Tibial artery (tissue), 4 donors: Measurements from ENCODE around the gene DLX4.

Experiments used
- DNase-seq, 2 donors: peaks; one replicate each; pipeline ENCODE4 v3.0.0-alpha.2; 2019
- H3K27ac ChIP-seq, 2 donors: fragments of 200-600 bp; sonication (generic) in 1 of 2; 1 replicate in 1 of 2; 2 replicates in 1 of 2; pipeline ENCODE4 v1.5.1; 2018 to 2019; ENCODE audit warnings: mild to moderate bottlenecking in 1 of 2
- H3K27me3 ChIP-seq, 2 donors: fragments of 200-600 bp; sonication (generic) in 1 of 2; one replicate each; pipeline versions ENCODE4 v1.5.1 to v1.6.0; 2016 to 2019
- H3K36me3 ChIP-seq, 3 donors: fragments of 200-600 bp; sonication (generic) in 2 of 3; one replicate each; pipeline ENCODE4 v1.5.1; 2016 to 2019; ENCODE audit warnings: mild to moderate bottlenecking in 2 of 3
- H3K4me1 ChIP-seq, 4 donors: fragments of 200-600 bp; sonication (generic) in 2 of 4; 1 replicate in 3 of 4; 2 replicates in 1 of 4; pipeline ENCODE4 v1.5.1; 2016 to 2019
- H3K4me3 ChIP-seq, 2 donors: fragments of 200-600 bp; sonication (generic) in 1 of 2; 1 replicate in 1 of 2; 2 replicates in 1 of 2; pipeline ENCODE4 v1.5.1; 2018 to 2019; ENCODE audit warnings: mild to moderate bottlenecking in 2 of 2
- H3K9me3 ChIP-seq, 3 donors: fragments of 200-600 bp; sonication (generic) in 1 of 3; one replicate each; pipeline ENCODE4 v1.5.1; 2016 to 2019
- intact Hi-C: fragments of 100-400 bp; cut with DNase I; formaldehyde crosslinking; loops from one replicate; pipeline ENCODE4 v1.15.0; 2023; ENCODE audit warnings: low total_unique reads
- TF ChIP-seq, protein P1 (sequence below), 2 experiments: fragments of 200-600 bp in 1 of 2; fragments of 450-650 bp in 1 of 2; IDR thresholded peaks; one replicate each; pipeline ENCODE4 v1.5.1; 2017 to 2019; ENCODE audit warnings: antibody characterized with exemption in 2 of 2, mild to moderate bottlenecking in 1 of 2, moderate library complexity in 1 of 2

The DLX4 gene

DNA sequence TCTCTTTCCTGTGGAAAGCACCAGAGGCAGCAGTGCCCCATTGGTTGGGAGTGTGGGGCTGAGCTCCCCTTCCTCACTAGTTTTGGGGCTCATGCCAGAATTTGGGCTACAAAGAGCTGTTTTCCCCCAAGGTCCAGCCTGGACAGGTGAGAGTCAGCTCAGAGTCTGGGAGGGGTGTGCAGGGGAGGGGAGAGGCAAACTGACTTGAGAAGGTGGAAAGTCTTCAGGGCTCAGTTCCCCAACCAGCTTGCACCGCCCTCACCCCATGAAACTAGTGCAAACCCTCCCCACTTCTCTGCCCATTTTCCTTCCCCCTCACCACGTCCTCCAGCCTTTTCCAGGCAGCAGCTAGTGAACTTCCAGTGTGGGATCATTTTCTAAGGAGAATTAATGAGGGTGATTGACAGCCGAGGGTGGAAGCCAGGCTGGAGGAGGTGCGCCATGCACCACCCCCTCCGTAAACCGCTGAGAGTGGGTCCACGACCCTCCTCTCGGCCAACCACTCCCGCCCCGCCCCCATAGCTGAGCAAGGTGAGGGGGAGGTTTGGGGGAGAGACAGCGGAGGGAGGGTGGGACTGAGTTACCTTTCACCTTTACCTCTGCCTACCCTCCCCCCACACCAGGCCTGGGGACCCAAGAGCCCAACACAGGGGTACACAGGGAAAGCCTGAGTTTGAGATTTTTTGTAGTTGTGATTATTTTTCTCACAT, 6.2 kb upstream of the DLX4 start:
- H3K27ac ChIP-seq = no peak overlapping the region
- no peak for DNase-seq
- H3K27me3 ChIP-seq = peaks cover 10 to 66% of the 10 kb centered on the region in 2 donors
- no peaks in the 10 kb centered on the region for H3K36me3 ChIP-seq
- TF ChIP-seq, protein P1, sequence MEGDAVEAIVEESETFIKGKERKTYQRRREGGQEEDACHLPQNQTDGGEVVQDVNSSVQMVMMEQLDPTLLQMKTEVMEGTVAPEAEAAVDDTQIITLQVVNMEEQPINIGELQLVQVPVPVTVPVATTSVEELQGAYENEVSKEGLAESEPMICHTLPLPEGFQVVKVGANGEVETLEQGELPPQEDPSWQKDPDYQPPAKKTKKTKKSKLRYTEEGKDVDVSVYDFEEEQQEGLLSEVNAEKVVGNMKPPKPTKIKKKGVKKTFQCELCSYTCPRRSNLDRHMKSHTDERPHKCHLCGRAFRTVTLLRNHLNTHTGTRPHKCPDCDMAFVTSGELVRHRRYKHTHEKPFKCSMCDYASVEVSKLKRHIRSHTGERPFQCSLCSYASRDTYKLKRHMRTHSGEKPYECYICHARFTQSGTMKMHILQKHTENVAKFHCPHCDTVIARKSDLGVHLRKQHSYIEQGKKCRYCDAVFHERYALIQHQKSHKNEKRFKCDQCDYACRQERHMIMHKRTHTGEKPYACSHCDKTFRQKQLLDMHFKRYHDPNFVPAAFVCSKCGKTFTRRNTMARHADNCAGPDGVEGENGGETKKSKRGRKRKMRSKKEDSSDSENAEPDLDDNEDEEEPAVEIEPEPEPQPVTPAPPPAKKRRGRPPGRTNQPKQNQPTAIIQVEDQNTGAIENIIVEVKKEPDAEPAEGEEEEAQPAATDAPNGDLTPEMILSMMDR (IDR thresholded peaks at IDR 0.05) = no peak
- H3K9me3 ChIP-seq = no peaks in the 10 kb centered on the region
- intact Hi-C loops = no loop called here
- H3K4me3 ChIP-seq = no peak overlapping the region
- peaks cover 0 to 22% (median 13%) of the 10 kb centered on the region in 4 donors for H3K4me1 ChIP-seq

GRCh38 chr17:49963309-49963625, 5.7 kb upstream of the DLX4 start:
- Histone ChIP-seq H3K27me3 (peaks cover 14 to 71% of the 10 kb centered on the region in 2 donors), H3K27ac (no peak overlapping the region), H3K36me3 (no peaks in the 10 kb centered on the region), H3K4me1 (peaks cover 0 to 23% (median 14%) of the 10 kb centered on the region in 4 donors), H3K4me3 (no peak overlapping the region), H3K9me3 (no peaks in the 10 kb centered on the region)
- intact Hi-C loops = no loop called here
- TF ChIP-seq, protein P1 (IDR thresholded peaks at IDR 0.05) = no peak
- no peak for DNase-seq

GRCh38 chr17:49963626-49964302, 5.2 kb upstream of the DLX4 start:
- intact Hi-C loops = no loop called here
- no peak for DNase-seq

GRCh38 chr17:49964303-49964768, 4.7 kb upstream of the DLX4 start:
- peaks cover 14 to 82% of the 10 kb centered on the region in 2 donors for H3K27me3 ChIP-seq
- H3K4me1 ChIP-seq = peaks cover 0 to 34% (median 22%) of the 10 kb centered on the region in 4 donors
- no peak for DNase-seq
- no peak overlapping the region for H3K27ac ChIP-seq
- intact Hi-C loops = no loop called here
- H3K4me3 ChIP-seq = no peak overlapping the region
- TF ChIP-seq, protein P1 (IDR thresholded peaks at IDR 0.05) = no peak
- H3K36me3 ChIP-seq = no peaks in the 10 kb centered on the region
- H3K9me3 ChIP-seq = no peaks in the 10 kb centered on the region

More at GRCh38 chr17:49963626-49964302, 5.2 kb upstream of the DLX4 start:
- TF ChIP-seq, protein P1 (IDR thresholded peaks at IDR 0.05) = no peak
- H3K4me1 ChIP-seq = peaks cover 0 to 28% (median 18%) of the 10 kb centered on the region in 4 donors
- no peak overlapping the region for H3K4me3 ChIP-seq
- no peaks in the 10 kb centered on the region for H3K9me3 ChIP-seq
- H3K27me3 ChIP-seq = peaks cover 14 to 76% of the 10 kb centered on the region in 2 donors
- H3K27ac ChIP-seq = no peak overlapping the region
- H3K36me3 ChIP-seq = no peaks in the 10 kb centered on the region

DNA sequence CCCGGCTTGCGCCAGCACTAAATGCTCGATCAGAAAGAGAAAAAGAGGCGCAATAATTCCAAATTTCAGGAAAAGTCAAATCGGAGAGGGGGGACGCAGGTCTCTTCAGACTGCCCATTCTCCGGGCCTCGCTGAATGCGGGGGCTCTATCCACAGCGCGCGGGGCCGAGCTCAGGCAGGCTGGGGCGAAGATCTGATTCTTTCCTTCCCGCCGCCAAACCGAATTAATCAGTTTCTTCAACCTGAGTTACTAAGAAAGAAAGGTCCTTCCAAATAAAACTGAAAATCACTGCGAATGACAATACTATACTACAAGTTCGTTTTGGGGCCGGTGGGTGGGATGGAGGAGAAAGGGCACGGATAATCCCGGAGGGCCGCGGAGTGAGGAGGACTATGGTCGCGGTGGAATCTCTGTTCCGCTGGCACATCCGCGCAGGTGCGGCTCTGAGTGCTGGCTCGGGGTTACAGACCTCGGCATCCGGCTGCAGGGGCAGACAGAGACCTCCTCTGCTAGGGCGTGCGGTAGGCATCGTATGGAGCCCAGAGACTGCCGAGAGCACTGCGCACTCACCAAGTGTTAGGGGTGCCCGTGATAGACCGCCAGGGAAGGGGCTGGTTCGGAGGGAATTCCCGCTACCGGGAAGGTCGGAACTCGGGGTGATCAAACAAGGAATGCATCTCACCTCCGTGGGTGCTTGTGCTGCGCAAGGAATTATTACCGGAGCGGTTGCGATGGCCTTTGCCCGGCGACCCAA, 4.0 kb upstream of the DLX4 start:
- Histone ChIP-seq H3K27me3 (peaks cover 14 to 88% of the 10 kb centered on the region in 2 donors), H3K9me3 (no peaks in the 10 kb centered on the region), H3K4me1 (peaks cover 0 to 40% (median 25%) of the 10 kb centered on the region in 4 donors), H3K27ac (no peak overlapping the region), H3K36me3 (no peaks in the 10 kb centered on the region), H3K4me3 (no peak overlapping the region)
- intact Hi-C loops = no loop called here
- DNase-seq = no peak
- TF ChIP-seq, protein P1 (IDR thresholded peaks at IDR 0.05) = no peak
